Karpas-422 (cell line): ENCODE data around the gene INSYN2B. TPM values are rescaled to one million over a fixed set of nuclear protein-coding genes. Genes with fewer than 3 reads are reported as not detected.
"Not testable (repeated sequence)": the region's sequence is repeated elsewhere in the genome, so short reads cannot be mapped to it uniquely, and the experiment has no call there.

Experiments used
- DNase-seq: peaks from one replicate; pipeline ENCODE4 v3.0.0-alpha.2; 2015
- H2AFZ ChIP-seq: fragments of 200-600 bp; sonication (generic); 2 replicates; pipeline ENCODE4 v1.6.1; 2014; ENCODE audit warnings: antibody characterized with exemption, low read length, mixed read lengths
- H3K27ac ChIP-seq: fragments of 200-600 bp; sonication (generic); 2 replicates; pipeline ENCODE4 v1.5.1; 2014; ENCODE audit warnings: mild to moderate bottlenecking, low read length, moderate library complexity
- H3K27me3 ChIP-seq: fragments of 200-600 bp; sonication (generic); 2 replicates; pipeline ENCODE4 v1.6.1; 2014; ENCODE audit warnings: low read length, mixed read lengths
- H3K36me3 ChIP-seq: fragments of 200-600 bp; sonication (generic); 2 replicates; pipeline ENCODE4 v1.6.1; 2014; ENCODE audit warnings: low read length, mixed read lengths; ENCODE audit not compliant: insufficient read depth
- H3K4me1 ChIP-seq: fragments of 200-600 bp; sonication (generic); 2 replicates; pipeline ENCODE4 v1.6.1; 2014; ENCODE audit warnings: mild to moderate bottlenecking, low read length, mixed read lengths
- H3K4me2 ChIP-seq: fragments of 200-600 bp; sonication (generic); 2 replicates; pipeline ENCODE4 v1.6.1; 2014; ENCODE audit warnings: low read length, low read depth, mild to moderate bottlenecking; ENCODE audit not compliant: poor library complexity, severe bottlenecking
- H3K4me3 ChIP-seq: fragments of 200-600 bp; sonication (generic); 2 replicates; pipeline ENCODE4 v1.5.1; 2014; ENCODE audit warnings: mild to moderate bottlenecking, antibody characterized with exemption, low read length, mixed read lengths
- H3K79me2 ChIP-seq: fragments of 200-600 bp; sonication (generic); 2 replicates; pipeline ENCODE4 v1.6.1; 2014; ENCODE audit warnings: mild to moderate bottlenecking, low read length, mixed read lengths
- H3K9ac ChIP-seq: fragments of 200-600 bp; sonication (generic); 2 replicates; pipeline ENCODE4 v1.6.0; 2014; ENCODE audit warnings: low read length
- H3K9me2 ChIP-seq: fragments of 200-600 bp; sonication (generic), shearing (Covaris generic); replicated peaks from 2 replicates; pipeline ENCODE4 v1.6.0; 2014; ENCODE audit warnings: mild to moderate bottlenecking, low read length, moderate library complexity; ENCODE audit not compliant: insufficient read depth
- H3K9me3 ChIP-seq: fragments of 300-700, 200-600 bp; sonication (generic); 2 replicates; pipeline ENCODE4 v1.6.1; 2014; ENCODE audit warnings: low read length, mixed read lengths
- H4K20me1 ChIP-seq: fragments of 200-600 bp; sonication (generic); 2 replicates; pipeline ENCODE4 v1.6.1; 2014; ENCODE audit warnings: mild to moderate bottlenecking, antibody characterized with exemption, low read length, low read depth; ENCODE audit not compliant: insufficient read depth
- total RNA-seq: library from RNA; depleted of rRNA; stranded (reverse); fragments of >200 nt; shearing (Covaris generic); gene quantifications from 2 replicates; pipeline ENCODE4 v1.2.3, GENCODE V29; 2014; ENCODE audit warnings: low replicate concordance

INSYN2B gene
- total RNA-seq, 1 experiment from 2014 or later: not detected

GRCh38 chr5:169840405-169840804 is 139.9 kb downstream of the INSYN2B start:
- Histone ChIP-seq H3K9me3 (no peaks in the 10 kb centered on the region), H2AFZ (no peak overlapping the region), H3K27ac (no peak overlapping the region), H3K27me3 (no peaks in the 10 kb centered on the region), H3K36me3 (peaks cover 19% of the 10 kb centered on the region), H4K20me1 (no peaks in the 10 kb centered on the region), H3K4me2 (no peak overlapping the region), H3K4me3 (no peak overlapping the region), H3K4me1 (no peaks in the 10 kb centered on the region), H3K9ac (no peak overlapping the region), H3K9me2 (no peaks in the 10 kb centered on the region), H3K79me2 (no peaks in the 10 kb centered on the region; the same call in 1 of the 2 replicates)
- no peak for DNase-seq

- H3K4me2 ChIP-seq: no peak overlapping the region
Measured at GRCh38 chr5:169838688-169839087, 141.6 kb downstream of the INSYN2B start.

GRCh38 chr5:169837686-169838085 is 142.6 kb downstream of the INSYN2B start:
- H3K4me3 ChIP-seq: no peak overlapping the region
- no peak overlapping the region for H3K9ac ChIP-seq
- H3K4me2 ChIP-seq: no peak overlapping the region
- H3K9me2 ChIP-seq: no peaks in the 10 kb centered on the region
- H3K36me3 ChIP-seq: peaks cover 10% of the 10 kb centered on the region; the same call in 1 of the 2 replicates
- H3K79me2 ChIP-seq: no peaks in the 10 kb centered on the region; the same call in 1 of the 2 replicates
- H3K4me1 ChIP-seq: peaks cover 8% of the 10 kb centered on the region
- H2AFZ ChIP-seq: no peak overlapping the region
- H3K27me3 ChIP-seq: no peaks in the 10 kb centered on the region
- no peak for DNase-seq
- no peaks in the 10 kb centered on the region for H4K20me1 ChIP-seq
- H3K9me3 ChIP-seq: no peaks in the 10 kb centered on the region
- H3K27ac ChIP-seq: no peak overlapping the region

More at GRCh38 chr5:169838688-169839087, 141.6 kb downstream of the INSYN2B start:
- H3K9ac ChIP-seq: no peak overlapping the region
- H3K9me3 ChIP-seq: no peaks in the 10 kb centered on the region
- H3K36me3 ChIP-seq: peaks cover 10% of the 10 kb centered on the region; the same call in 1 of the 2 replicates
- H3K9me2 ChIP-seq: no peaks in the 10 kb centered on the region
- no peaks in the 10 kb centered on the region for H3K4me1 ChIP-seq
- H2AFZ ChIP-seq: no peak overlapping the region
- H3K27ac ChIP-seq: no peak overlapping the region
- no peak for DNase-seq
- no peaks in the 10 kb centered on the region for H4K20me1 ChIP-seq
- no peak overlapping the region for H3K4me3 ChIP-seq
- no peaks in the 10 kb centered on the region for H3K79me2 ChIP-seq
- H3K27me3 ChIP-seq: no peaks in the 10 kb centered on the region

- Histone ChIP-seq H2AFZ (no peak overlapping the region), H3K4me2 (no peak overlapping the region), H3K27me3 (no peaks in the 10 kb centered on the region), H3K36me3 (peaks cover 10% of the 10 kb centered on the region; the same call in 1 of the 2 replicates), H3K9ac (no peak overlapping the region), H4K20me1 (no peaks in the 10 kb centered on the region), H3K79me2 (no peaks in the 10 kb centered on the region; the same call in 1 of the 2 replicates), H3K9me3 (no peaks in the 10 kb centered on the region), H3K4me3 (no peak overlapping the region), H3K9me2 (no peaks in the 10 kb centered on the region), H3K27ac (no peak overlapping the region), H3K4me1 (peaks cover 15% of the 10 kb centered on the region)
- no peak for DNase-seq
Measured at GRCh38 chr5:169836835-169837536, 143.3 kb downstream of the INSYN2B start.

- H3K9me3 ChIP-seq, H3K36me3 ChIP-seq, H3K9me2 ChIP-seq, H3K27ac ChIP-seq, H4K20me1 ChIP-seq, H3K4me2 ChIP-seq, H3K4me3 ChIP-seq, H3K9ac ChIP-seq, H3K27me3 ChIP-seq, DNase-seq, H2AFZ ChIP-seq: not testable (repeated sequence)
- peaks cover 20% of the 10 kb centered on the region for H3K79me2 ChIP-seq
- peaks cover 32% of the 10 kb centered on the region for H3K4me1 ChIP-seq
Measured at GRCh38 chr5:169834540-169834939, 145.8 kb downstream of the INSYN2B start.

- H2AFZ ChIP-seq, H3K9ac ChIP-seq, H3K9me2 ChIP-seq, DNase-seq, H3K4me2 ChIP-seq, H3K4me3 ChIP-seq, H3K36me3 ChIP-seq, H3K27me3 ChIP-seq, H3K9me3 ChIP-seq, H4K20me1 ChIP-seq: not testable (repeated sequence)
- Histone ChIP-seq H3K4me1 (peaks cover 32% of the 10 kb centered on the region), H3K27ac (peak overlapping the region; percentile 64), H3K79me2 (peaks cover 23% of the 10 kb centered on the region)
Measured at GRCh38 chr5:169833681-169834292, 146.5 kb downstream of the INSYN2B start.

- no peaks in the 10 kb centered on the region for H3K9me3 ChIP-seq
- peaks cover 32% of the 10 kb centered on the region for H3K4me1 ChIP-seq
- DNase-seq: no peak
- H3K4me2 ChIP-seq: no peak overlapping the region
- H3K79me2 ChIP-seq: peaks cover 23% of the 10 kb centered on the region
- H3K9me2 ChIP-seq: no peaks in the 10 kb centered on the region
- peak overlapping the region; percentile 64 for H3K27ac ChIP-seq
- H3K36me3 ChIP-seq: no peaks in the 10 kb centered on the region
- H3K4me3 ChIP-seq: no peak overlapping the region
- no peaks in the 10 kb centered on the region for H3K27me3 ChIP-seq
- no peak overlapping the region for H2AFZ ChIP-seq
- no peaks in the 10 kb centered on the region for H4K20me1 ChIP-seq
- peak overlapping the region; percentile 29 for H3K9ac ChIP-seq
Measured at GRCh38 chr5:169832845-169833244, 147.4 kb downstream of the INSYN2B start.

- H3K27ac ChIP-seq: peak overlapping the region; percentile 64
- peaks cover 32% of the 10 kb centered on the region for H3K4me1 ChIP-seq
Measured at GRCh38 chr5:169832304-169832703, 148.0 kb downstream of the INSYN2B start.

More at GRCh38 chr5:169832304-169832703, 148.0 kb downstream of the INSYN2B start:
- no peaks in the 10 kb centered on the region for H3K36me3 ChIP-seq
- DNase-seq: peak; percentile 52
- no peak overlapping the region for H3K4me2 ChIP-seq
- no peak overlapping the region for H2AFZ ChIP-seq
- no peaks in the 10 kb centered on the region for H3K9me3 ChIP-seq
- no peaks in the 10 kb centered on the region for H3K27me3 ChIP-seq
- H3K9ac ChIP-seq: peak overlapping the region; percentile 29; the same call in 1 of the 2 replicates
- H4K20me1 ChIP-seq: no peaks in the 10 kb centered on the region
- H3K9me2 ChIP-seq: no peaks in the 10 kb centered on the region
- H3K4me3 ChIP-seq: no peak overlapping the region
- peaks cover 27% of the 10 kb centered on the region for H3K79me2 ChIP-seq
